MM.1S (cell line): ENCODE measurements around the gene GPR35.

Experiments
- CTCF ChIP-seq: fragments of 300-600 bp; sonication (generic); IDR thresholded peaks from 2 replicates; pipeline ENCODE4 v1.5.1; 2016; ENCODE audit warnings: antibody characterized with exemption, low read length, mixed read lengths
- EZH2 ChIP-seq: fragments of 300-600 bp; sonication (generic); optimal IDR thresholded peaks from 2 replicates; pipeline ENCODE3; 2017; ENCODE audit warnings: low read depth, mild to moderate bottlenecking, antibody characterized with exemption, low read length, mixed read lengths

DNA sequence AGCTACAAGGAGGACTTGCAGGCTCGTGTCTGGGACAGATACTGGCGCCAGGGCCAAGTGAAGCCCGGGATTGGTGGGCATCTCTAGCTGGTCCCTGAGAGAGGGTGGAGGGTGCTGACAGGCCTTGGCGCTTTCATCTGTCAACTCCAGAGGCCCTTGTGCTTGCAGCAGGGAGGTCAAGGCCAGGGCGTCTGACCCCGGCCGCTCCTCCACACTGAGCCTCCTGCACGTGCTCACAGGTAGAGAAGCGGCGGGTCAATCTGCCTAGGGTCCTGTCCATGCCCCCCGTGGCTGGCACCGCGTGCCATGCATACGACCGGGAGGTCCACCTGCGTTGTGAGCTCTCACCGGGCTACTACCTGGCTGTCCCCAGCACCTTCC is 29.2 kb upstream of the GPR35 start:
- no peak for TF ChIP-seq CTCF
- TF ChIP-seq EZH2: no peak
